Fibroblast of gingiva (primary cell): ENCODE data around the gene CNOT1.
"Not testable (repeated sequence)": the region's sequence is repeated elsewhere in the genome, so short reads cannot be mapped to it uniquely, and the experiment has no call there.

ENCODE experiments used
- DNase-seq: peaks from one replicate; pipeline ENCODE4 v3.0.0-alpha.2; 2011; ENCODE audit warnings: low read depth

CNOT1 gene

DNA sequence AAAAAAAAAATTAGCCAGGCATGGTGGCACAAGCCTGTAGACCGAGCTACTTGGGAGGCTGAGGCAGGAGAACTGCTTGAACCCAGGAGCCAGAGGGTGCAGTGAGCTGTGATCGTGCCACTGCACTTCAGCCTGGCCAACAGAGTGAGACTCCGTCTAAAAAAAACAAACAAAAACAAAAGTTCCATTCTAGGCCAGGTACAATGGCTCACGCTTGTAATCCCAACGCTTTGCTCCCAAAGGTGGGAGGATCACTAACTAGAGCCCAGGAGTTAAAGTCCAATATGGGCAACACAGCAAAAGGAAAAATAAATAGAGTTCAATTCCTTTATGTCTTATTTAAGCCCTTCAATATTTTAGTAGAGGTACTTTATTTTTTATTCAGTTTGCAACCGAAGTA lies 47.5 kb downstream of the CNOT1 start:
- DNase-seq: no peak

DNA sequence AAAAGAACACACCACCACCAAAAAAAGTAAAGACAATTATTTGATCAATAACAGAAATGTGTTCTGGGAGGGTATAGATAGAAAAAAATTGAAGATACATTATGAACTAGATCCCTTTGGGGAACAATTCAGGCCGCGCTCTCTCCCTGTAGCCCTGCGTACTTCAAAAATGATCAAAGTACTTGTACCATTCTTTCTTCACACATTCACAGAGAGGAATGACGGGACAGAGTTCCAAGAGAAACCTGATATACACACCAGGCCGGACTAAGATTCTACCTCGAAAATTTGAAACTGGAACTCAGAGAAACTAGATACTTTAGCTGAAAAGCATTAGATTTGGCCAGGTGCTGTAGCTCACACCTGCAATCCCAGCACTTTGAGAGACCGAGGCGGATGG lies 50.0 kb downstream of the CNOT1 start:
- DNase-seq: no peak

DNA sequence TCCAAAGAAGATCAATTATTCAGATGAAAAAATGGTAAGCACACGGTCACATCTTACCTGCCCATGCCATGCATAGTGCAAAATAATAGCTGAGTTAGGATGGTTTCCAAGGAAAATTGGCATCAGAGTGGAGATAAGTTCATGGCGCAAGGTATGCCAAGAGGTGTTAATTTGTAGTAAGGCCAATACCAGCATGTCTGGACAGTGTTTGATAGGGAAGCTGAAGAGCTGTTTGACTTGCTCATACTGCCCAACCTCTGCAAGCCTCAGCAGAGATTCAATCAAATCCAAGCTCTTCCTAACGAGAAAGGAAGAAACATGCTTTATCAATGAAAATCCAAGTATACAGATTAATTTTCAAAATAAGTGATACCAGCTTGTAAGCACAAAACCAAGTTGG lies 51.0 kb downstream of the CNOT1 start:
- no peak for DNase-seq

DNA sequence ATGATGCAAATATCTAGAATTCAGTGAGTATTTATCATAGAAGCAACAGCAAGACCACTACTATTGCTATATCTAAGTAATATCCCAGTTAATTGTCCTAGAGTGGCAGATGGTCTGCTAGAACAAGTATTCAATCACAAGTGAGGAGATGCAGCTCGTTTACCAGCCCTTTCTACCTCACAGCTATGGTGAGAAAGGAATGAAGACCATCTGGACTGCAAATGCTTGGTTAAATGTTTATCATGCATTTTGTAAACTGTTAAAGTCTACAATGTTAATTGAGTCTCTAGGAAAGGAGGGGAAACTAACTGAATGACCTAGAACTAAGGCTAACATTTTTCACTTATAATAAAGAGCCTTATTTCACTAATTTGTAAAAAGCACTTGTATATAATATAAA lies 52.5 kb downstream of the CNOT1 start:
- no peak for DNase-seq

DNA sequence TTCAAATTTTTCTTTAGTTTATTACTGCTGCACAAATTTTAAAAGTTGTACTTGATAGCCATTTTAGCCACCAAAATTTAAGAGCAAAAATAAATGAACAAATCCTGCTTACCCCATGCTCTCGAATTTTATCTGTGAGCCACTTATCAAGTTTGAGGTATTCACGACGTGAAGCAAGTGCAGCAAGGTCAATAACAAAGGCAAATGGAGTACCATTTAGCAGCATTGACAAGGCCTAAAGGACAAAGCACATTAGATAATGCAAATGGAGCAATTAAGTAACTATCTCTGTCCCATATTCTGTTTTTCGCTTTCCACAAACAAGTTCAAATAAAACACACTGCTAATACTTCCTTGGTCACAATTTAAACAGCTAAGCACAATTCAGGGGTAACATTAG lies 54.7 kb downstream of the CNOT1 start:
- DNase-seq: no peak

DNA sequence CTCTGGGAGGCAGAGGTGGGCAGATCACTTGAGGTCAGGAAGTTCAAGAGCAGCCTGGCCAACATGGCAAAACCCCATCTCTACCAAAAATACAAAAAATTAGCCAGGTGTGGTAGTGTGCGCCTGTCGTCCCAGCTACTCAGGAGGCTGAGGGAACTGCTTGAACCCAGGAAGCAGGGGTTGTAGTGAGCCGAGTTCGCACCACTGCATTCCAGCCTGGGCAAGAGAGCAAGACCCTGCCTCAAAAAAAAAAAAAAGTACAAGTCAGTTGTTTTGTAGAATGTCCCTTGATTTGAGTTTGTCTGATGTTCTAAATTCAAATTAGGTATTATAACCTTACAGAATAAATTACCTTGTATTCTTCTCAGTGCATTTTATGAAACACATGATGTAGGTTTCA lies 63.9 kb downstream of the CNOT1 start:
- DNase-seq: not testable (repeated sequence)

DNA sequence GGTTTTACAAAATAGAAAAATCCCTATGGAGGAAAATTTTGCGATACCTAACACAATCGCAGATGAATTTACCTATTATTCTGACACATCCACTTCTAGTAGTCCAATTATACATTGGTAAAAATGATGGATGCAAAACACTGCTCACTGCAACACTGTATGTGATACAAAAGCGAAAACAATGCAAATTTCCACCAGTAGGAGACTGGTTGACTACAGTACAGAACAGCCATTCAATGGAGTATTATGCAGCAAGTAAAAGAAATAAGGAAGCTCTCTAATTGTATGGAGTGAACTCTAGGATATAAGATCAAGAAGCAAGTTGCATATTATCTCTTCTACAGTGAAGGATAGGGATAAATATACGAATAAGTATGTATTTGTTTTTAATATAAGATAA lies 65.9 kb downstream of the CNOT1 start:
- no peak for DNase-seq

DNA sequence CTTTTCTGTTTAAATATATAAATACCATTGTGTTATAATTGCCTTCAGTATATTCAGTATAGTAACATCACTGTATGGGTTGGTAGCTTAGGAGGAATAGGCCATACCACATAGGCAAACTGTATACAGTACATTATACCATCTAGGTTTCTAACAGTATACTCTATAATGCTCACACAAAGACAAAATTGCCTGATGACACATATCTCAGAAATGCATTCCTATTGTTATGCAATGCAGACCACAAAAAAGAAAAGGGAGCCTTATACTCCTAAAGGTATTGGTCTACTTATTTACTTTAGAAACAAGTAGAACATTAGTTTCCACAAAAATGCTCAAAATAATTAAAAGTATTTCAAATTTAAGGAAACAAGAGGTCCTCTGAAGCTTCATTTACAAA lies 66.4 kb downstream of the CNOT1 start:
- DNase-seq: peak; percentile 42

DNA sequence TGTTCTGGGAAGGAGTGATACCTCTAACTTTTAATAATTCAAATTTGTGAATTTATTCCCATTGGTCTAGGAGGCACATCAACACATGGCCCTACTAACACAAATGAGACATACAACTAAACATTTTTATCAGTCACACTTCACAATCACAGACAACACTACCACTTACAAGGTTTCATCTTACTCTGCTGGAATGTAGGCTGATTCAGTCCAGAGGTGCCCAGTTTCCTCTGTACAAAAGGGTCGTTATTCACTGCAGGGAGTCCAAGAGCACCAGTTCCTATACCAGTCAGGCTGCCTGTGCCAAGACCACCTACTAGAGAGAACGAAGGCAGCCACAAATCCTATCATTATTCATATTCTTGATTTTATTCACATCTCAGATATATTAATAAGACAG lies 72.9 kb downstream of the CNOT1 start:
- DNase-seq: no peak

DNA sequence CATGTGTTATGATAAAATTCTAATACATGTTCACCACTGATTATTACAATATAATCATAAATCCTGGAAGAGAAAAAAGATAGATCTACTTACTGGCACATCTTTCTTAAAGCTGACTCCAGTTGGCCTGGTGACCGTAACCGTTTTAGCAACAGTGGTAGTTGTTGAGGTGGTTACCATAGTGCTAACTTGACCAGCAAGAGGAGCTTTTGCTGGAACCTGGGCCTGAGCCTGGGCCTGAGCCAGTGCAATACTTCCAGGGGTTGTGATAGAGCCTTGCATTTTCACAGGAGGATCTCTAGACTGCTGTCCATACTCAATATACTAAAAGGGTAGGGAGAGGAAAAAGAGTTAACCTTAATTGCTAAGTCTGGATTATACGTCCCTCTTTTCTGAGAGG lies 78.1 kb downstream of the CNOT1 start:
- DNase-seq: no peak

DNA sequence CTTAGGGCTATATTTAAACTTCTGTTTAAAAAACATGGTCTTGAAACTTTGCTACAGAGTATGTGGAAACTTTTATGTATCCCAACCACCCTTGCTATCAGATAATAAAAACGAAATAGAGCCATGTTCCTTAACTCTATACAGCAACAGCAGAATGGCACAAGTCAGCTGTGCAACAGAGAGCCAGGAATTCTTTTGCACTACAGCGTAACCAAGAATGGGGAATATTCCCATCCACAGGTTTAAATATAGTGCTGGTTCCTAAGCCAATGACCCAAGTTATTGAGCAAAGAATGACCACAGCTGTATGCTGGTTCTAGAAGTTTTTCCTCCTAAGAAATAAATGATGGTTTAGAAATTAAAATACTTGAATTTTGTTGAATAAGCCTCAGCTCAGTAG lies 81.2 kb downstream of the CNOT1 start:
- peak; percentile 24 for DNase-seq

DNA sequence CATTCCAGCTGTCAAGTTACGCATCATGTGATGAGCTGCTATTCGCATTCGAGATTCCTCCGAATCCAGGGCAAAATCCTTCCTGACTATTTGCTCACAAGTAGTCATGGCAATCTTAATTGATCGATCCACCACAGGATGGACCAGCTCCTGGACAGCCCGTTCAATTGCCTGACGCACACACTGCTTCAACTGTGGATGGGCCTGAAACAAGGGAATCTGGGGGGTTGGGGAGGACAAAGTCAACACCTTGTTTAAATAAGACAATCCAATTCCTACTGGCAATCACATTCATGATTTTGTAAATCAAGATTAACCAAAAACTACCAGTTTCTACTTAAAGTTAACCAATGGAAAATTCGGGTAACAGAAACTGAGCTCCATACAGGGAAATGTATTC lies 85.9 kb downstream of the CNOT1 start:
- no peak for DNase-seq

DNA sequence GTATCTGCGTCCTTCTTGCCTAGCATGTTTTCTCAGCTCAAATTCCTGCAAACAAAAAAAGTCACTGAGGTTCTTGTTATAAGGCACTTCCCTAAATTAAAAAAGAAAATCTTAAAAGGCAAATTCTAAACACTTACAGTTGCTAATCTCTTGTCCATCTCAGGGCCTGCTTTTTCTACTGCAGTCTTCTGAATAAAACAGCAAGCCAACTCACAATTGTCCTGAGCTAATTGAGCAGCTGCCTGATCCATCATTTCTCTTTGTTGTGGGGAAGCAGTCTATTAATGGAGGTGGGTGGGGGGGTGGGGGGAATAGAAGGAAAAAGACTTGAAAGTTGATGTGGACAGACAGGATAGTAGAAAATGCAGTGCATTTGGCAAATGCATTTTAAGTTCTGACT lies 87.3 kb downstream of the CNOT1 start:
- no peak for DNase-seq

DNA sequence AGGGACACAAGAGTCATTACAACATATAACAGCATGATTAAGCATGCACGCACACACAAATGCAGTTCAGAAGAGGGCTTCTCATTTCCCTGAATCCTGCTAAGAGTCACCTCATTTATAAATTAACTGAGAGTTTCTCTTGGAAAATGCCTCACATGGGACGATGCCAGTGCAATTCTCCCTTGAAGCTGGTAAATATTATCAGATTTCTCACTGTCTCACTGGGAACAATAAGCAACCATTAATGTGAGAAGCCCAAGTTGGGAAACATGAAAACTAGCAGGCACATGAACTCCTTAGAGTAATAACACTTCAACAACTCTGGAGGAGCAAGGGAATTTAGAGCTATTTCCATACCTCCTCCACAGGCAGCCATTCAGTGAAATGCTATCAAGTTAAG lies 87.9 kb downstream of the CNOT1 start:
- DNase-seq: no peak

DNA sequence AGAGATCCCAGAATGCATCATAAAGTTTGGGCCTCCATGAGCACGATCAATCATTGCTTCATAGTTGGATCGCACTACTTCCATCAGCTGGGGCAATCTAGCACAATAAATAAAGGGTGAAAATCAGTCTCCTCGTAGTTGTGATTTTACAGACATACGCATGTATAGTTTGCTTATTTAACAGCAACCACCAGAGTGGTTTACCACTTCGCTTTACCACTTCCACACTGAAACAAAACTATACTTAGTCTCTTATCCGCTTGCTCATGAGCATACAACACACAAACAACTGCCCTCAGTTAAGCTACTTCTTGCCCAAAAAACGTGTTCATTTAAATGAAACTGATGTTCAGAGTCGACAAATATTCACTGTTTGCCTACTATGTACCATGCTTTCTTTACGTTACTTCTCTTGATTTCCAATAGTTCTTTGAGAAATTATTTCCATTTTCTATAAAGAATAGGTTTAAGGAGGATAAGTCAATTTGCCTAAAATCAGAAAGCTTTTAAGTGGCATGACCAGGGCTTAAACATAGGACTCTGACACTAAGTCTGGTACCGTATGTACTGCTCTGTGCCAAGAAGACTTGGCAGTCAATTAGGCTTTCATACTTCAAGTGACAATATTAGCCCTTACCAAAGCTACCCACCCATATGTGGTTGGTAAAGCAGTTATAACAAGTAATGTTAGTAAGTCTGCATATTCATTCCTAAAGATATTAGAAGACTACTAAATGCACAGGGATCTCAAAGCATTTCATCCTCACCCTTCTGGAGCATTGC lies 92.3 kb downstream of the CNOT1 start:
- DNase-seq: no peak

DNA sequence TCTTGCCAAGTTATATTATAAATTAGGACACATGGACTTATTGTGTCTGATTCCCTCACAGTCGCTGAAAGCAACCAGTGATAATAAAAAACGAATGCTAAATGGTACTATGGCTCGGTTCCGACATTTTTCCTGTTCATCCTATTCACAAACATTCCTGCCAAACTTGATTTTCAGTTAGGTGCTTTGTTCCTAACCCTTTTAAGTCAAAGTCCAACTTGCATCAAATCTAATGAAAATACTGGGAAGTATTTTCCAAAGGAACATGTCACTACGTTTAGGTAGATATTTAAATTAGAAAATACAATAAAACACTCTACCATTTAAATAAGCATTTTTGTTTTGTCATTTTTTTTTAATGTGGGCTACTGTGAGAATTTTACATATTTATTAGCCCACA lies 93.3 kb downstream of the CNOT1 start:
- no peak for DNase-seq

DNA sequence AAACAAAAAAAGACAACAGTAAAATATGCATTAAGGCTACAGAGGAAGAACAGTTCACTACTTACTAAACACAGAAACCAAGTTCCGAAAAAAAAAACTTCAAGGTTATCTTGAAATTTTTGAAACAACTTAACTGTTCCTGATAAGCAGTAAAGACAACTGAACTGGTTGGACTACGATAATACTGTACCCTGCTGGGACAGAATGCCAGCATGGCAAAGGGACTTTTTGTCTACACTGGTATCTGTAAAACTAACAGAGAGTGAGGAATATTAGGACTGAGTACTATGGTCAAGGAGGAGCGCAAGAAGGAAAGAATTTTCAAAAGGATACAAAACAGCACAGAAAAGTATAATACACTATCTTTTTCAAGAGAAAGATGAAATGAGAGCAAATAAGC lies 94.5 kb downstream of the CNOT1 start:
- DNase-seq: no peak

DNA sequence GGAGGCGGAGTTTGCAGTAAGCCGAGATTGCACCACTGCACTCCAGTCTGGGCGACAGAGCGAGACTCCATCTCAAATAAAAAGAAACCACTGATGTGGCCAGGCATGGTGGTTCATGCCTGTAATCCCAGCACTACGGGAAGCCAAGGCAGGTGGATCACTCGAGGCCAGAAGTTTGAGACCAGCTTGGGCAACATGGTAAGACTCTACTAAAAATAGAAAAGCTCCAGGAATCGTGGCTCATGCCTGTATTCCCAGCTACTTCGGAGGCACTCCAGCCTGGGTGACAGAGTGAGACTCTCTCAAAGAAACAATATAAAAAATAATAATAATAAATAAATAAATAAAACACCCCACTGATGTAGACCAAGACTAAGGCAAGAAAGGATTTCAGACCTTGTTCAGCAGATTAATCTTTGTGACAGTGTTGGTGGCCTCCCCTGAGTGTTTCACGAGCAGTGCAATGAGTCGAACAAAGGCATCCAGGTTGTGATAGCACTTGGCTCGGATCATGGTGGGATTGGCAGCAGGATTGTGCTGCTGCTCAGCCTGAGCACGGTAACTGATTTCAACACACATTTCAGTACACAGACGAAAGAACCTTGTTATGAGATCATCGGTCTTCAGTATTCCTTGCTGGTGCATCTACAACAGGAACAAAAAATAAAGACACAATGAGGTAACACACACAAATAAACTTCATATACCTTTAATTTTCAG lies 95.7 kb downstream of the CNOT1 start:
- no peak for DNase-seq

DNA sequence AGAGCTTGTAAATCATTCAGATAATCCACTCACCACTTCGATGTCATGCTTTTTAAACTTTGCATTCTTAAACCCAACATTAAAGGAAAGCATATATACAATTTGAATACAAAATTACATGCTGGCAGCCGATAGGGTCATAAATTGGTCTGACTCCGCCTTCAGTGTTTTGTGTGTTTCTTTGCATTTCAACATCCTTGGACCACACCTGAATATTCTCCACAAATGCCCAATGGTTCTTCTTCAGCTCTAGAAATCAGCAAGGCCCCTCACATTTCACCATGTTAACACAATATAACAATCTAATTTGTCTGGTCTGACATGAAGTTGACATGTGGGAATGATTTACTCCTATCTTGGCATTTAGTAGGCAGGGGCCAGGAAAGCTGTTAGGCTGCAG lies 97.2 kb downstream of the CNOT1 start:
- no peak for DNase-seq

DNA sequence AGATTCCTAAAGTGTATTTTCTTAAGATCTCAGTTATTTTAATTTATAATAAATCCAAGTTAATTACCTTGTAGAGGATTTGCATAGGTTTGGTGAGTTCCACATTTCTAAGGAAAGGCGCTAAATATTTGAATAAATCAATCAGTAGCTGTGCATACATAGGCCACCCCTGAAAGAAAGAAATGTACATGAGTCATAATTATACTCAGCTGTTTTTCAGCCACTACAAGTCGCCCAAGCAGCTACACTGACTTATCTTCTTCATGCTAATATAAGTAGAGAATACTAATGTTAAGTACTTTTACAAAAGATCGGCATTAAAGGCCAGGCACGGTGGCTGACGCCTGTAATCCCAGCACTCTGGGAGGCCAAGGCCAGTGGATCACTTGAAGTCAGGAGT lies 99.4 kb downstream of the CNOT1 start:
- DNase-seq: no peak

DNA sequence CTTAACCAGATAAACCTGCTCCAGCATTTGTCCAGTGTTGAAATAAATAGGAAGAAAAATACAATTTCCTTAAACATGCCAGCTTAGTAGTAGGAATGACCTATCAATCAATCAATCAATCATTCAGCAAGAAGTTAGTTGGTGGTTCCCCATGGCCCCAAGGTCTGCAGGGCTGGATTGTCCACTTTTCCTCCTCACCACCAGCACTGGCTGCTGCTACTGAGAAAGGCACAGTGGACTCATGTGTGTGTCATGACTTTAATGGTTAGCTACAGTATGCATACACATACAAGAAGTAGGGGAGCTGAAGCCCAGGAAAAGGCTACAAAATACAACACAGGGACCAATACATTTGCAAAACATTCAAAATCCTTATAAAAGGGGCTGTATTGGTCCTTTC lies 109.9 kb downstream of the CNOT1 start:
- no peak for DNase-seq

DNA sequence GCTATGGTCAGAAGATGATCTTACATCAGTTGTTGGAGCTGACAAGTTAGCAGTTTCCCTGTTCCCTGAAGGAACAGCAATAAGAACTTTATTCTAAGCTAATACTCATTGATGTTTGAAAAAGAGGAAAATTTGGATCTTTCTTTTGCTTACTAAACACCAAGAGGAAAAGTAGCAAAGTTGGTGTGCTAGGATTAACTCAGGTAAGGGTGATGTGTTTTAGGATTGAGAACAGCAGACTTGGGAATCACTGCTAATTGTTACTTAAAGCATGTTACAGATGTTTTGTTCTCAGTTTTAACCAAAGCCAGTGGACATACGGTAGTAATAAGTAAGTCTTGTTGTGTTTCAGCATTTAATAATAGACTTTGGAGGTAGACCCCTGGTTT lies 110.7 kb downstream of the CNOT1 start:
- DNase-seq: no peak

DNA sequence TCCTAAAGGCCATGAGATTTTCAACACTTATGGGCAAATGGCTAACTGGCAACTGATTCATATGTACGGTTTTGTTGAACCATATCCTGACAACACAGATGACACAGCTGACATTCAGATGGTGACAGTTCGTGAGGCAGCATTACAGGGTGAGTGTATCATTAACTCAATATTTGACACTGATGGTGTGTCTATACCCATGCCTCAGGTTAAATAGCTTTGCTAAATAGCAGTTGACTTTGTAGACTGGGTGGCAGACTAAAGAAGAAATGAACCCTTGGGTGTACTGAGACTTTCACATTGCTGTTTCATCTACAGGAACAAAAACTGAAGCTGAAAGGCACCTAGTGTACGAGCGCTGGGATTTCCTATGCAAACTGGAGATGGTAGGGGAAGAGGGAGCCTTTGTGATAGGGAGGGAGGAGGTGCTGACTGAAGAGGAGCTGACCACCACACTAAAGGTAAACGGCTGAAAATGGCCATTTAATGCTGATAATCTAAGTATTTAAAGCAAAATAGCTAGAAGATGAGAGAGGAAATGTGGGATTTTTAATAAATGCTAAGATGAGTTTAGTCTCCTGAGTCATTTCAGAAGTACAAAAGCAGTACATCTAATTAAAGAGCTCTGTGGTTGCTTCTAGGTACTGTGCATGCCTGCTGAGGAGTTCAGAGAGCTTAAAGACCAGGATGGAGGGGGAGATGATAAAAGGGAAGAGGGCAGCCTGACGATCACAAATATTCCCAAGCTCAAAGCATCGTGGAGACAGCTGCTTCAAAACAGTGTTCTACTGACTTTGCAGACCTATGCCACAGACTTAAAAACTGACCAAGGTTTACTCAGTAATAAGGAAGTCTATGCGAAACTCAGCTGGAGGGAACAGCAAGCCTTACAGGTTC lies 111.3 kb downstream of the CNOT1 start:
- no peak for DNase-seq
